Measurements from ENCODE around the gene ZNF385B. TPM values are rescaled to one million over a fixed set of nuclear protein-coding genes. Genes with fewer than 3 reads are reported as not detected.
"Not testable (repeated sequence)": the region's sequence is repeated elsewhere in the genome, so short reads cannot be mapped to it uniquely, and the experiment has no call there.

Gene ZNF385B
- total RNA-seq, 1 experiment from 2014 or later = not detected

- no peak for DNase-seq (ENCODE audit: low spot score)
Measured at GRCh38 chr2:179636100-179636980, 225.1 kb downstream of the ZNF385B start.

- DNase-seq (ENCODE audit: low spot score) = not testable (repeated sequence)
Measured at GRCh38 chr2:179631769-179632385, 229.5 kb downstream of the ZNF385B start.

- DNase-seq (ENCODE audit: low spot score) = not testable (repeated sequence)
Measured at GRCh38 chr2:179629776-179630175, 231.6 kb downstream of the ZNF385B start.

- DNase-seq (ENCODE audit: low spot score) = no peak
Measured at GRCh38 chr2:179626261-179626660, 235.2 kb downstream of the ZNF385B start.

- DNase-seq (ENCODE audit: low spot score) = no peak
Measured at GRCh38 chr2:179622635-179623300, 238.6 kb downstream of the ZNF385B start.

- no peak for DNase-seq (ENCODE audit: low spot score)
Measured at GRCh38 chr2:179622112-179622511, 239.3 kb downstream of the ZNF385B start.

GRCh38 chr2:179619947-179620467 is 241.4 kb downstream of the ZNF385B start:
- DNase-seq (ENCODE audit: low spot score) = no peak

GRCh38 chr2:179614121-179614520 is 247.3 kb downstream of the ZNF385B start:
- no peak for DNase-seq (ENCODE audit: low spot score)

GRCh38 chr2:179613701-179614100 is 247.7 kb downstream of the ZNF385B start:
- DNase-seq (ENCODE audit: low spot score) = no peak

- DNase-seq (ENCODE audit: low spot score) = no peak
Measured at GRCh38 chr2:179613299-179613651, 248.1 kb downstream of the ZNF385B start.

GRCh38 chr2:179612591-179613298 is 248.7 kb downstream of the ZNF385B start:
- no peak for DNase-seq (ENCODE audit: low spot score)

GRCh38 chr2:179612108-179612507 is 249.3 kb downstream of the ZNF385B start:
- DNase-seq (ENCODE audit: low spot score) = no peak

GRCh38 chr2:179606141-179606540 is 255.3 kb downstream of the ZNF385B start:
- no peak for DNase-seq (ENCODE audit: low spot score)

GRCh38 chr2:179605341-179605740 is 256.1 kb downstream of the ZNF385B start:
- DNase-seq (ENCODE audit: low spot score) = no peak

- DNase-seq (ENCODE audit: low spot score) = no peak
Measured at GRCh38 chr2:179604598-179604997, 256.8 kb downstream of the ZNF385B start.

- DNase-seq (ENCODE audit: low spot score) = no peak
Measured at GRCh38 chr2:179602452-179602851, 259.0 kb downstream of the ZNF385B start.

GRCh38 chr2:179596018-179596417 is 265.4 kb downstream of the ZNF385B start:
- DNase-seq (ENCODE audit: low spot score) = no peak

- DNase-seq (ENCODE audit: low spot score) = no peak
Measured at GRCh38 chr2:179595284-179595683, 266.1 kb downstream of the ZNF385B start.

GRCh38 chr2:179594268-179595112 is 266.9 kb downstream of the ZNF385B start:
- DNase-seq (ENCODE audit: low spot score) = no peak

GRCh38 chr2:179593323-179593722 is 268.1 kb downstream of the ZNF385B start:
- DNase-seq (ENCODE audit: low spot score) = no peak
